Measurements from ENCODE around the gene ENDOV.
A peak's percentile ranks its signal among the peaks of the same experiment; 100 is the strongest.

ENDOV gene

GRCh38 chr17:80454557-80455335 is 39.8 kb downstream of the ENDOV start:
- Histone ChIP-seq H2AK5ac (ENCODE audit: low read length, severe bottlenecking) (no peak overlapping the region), H3K4ac (ENCODE audit: low read depth in 1 of 2, low read length in 2 of 2) (peak overlapping the region; percentile 84 to 92), H4K8ac (ENCODE audit: low read length) (peak overlapping the region; percentile 99), H3K23ac (ENCODE audit: low read length in 2 of 2) (no peak overlapping the region), H3K14ac (ENCODE audit: low read length in 2 of 2) (peak overlapping the region; percentile 42 to 79), H3K9me3 (ENCODE audit: control insufficient read depth, low read length) (no peaks in the 10 kb centered on the region), H3K4me3 (ENCODE audit: insufficient read depth in 1 of 2, low read depth in 1 of 2, low read length in 2 of 2) (peak overlapping the region; percentile 67 to 86), H3K9ac (ENCODE audit: low read length) (peak overlapping the region; percentile 93), H2BK5ac (ENCODE audit: low read depth, low read length, poor library complexity, severe bottlenecking) (peak overlapping the region; percentile 84), H3K4me1 (ENCODE audit: control insufficient read depth, insufficient read depth, low read depth, low read length) (peaks cover 18% of the 10 kb centered on the region), H3K79me1 (replicated peaks; ENCODE audit: low read length, poor library complexity, severe bottlenecking) (peaks cover 1% of the 10 kb centered on the region), H3K36me3 (ENCODE audit: control insufficient read depth in 1 of 2, insufficient read depth in 2 of 2, low read depth in 1 of 2, low read length in 2 of 2) (no peaks in the 10 kb centered on the region), H3K27ac (ENCODE audit: low read length, poor library complexity, severe bottlenecking) (peak overlapping the region; percentile 88), H2BK120ac (ENCODE audit: low read depth, low read length) (peak overlapping the region; percentile 69), H4K91ac (ENCODE audit: low read length) (peak overlapping the region; percentile 98), H2BK12ac (ENCODE audit: low read length in 2 of 2) (no peak overlapping the region), H2AFZ (ENCODE audit: low read depth, low read length) (peak overlapping the region; percentile 60), H3K27me3 (ENCODE audit: control insufficient read depth in 1 of 2, insufficient read depth in 1 of 2, low read length in 2 of 2) (peaks cover 17 to 33% of the 10 kb centered on the region in 2 experiments), H2BK15ac (ENCODE audit: low read depth, poor library complexity, severe bottlenecking) (peak overlapping the region; percentile 65), H3K4me2 (ENCODE audit: low read length, poor library complexity, severe bottlenecking) (peak overlapping the region; percentile 84), H3K18ac (ENCODE audit: low read depth in 1 of 2, low read length in 2 of 2) (peak overlapping the region; percentile 89 to 95)
- under 1% methylated on average over 84 of the region's 88 CpGs for WGBS
- peak; percentile 95 for DNase-seq

- Histone ChIP-seq H2BK12ac (ENCODE audit: low read length in 2 of 2) (no peak overlapping the region), H2BK120ac (ENCODE audit: low read depth, low read length) (peak overlapping the region; percentile 64), H3K4me3 (ENCODE audit: insufficient read depth in 1 of 2, low read depth in 1 of 2, low read length in 2 of 2) (peak overlapping the region; percentile 64 to 86), H3K4me1 (ENCODE audit: control insufficient read depth, insufficient read depth, low read depth, low read length) (peaks cover 15% of the 10 kb centered on the region), H2BK15ac (ENCODE audit: low read depth, poor library complexity, severe bottlenecking) (peak overlapping the region; percentile 9), H3K4ac (ENCODE audit: low read depth in 1 of 2, low read length in 2 of 2) (peak overlapping the region; percentile 84), H4K8ac (ENCODE audit: low read length) (peak overlapping the region; percentile 97), H2AFZ (ENCODE audit: low read depth, low read length) (no peak overlapping the region), H3K36me3 (ENCODE audit: control insufficient read depth in 1 of 2, insufficient read depth in 2 of 2, low read depth in 1 of 2, low read length in 2 of 2) (no peaks in the 10 kb centered on the region), H3K27ac (ENCODE audit: low read length, poor library complexity, severe bottlenecking) (peak overlapping the region; percentile 88), H2AK5ac (ENCODE audit: low read length, severe bottlenecking) (no peak overlapping the region), H4K91ac (ENCODE audit: low read length) (peak overlapping the region; percentile 91), H3K9me3 (ENCODE audit: control insufficient read depth, low read length) (no peaks in the 10 kb centered on the region), H3K18ac (ENCODE audit: low read depth in 1 of 2, low read length in 2 of 2) (peak overlapping the region; percentile 88 to 95), H3K4me2 (ENCODE audit: low read length, poor library complexity, severe bottlenecking) (peak overlapping the region; percentile 84), H3K79me1 (replicated peaks; ENCODE audit: low read length, poor library complexity, severe bottlenecking) (peaks cover 1% of the 10 kb centered on the region), H3K14ac (ENCODE audit: low read length in 2 of 2) (peak overlapping the region in 1 of 2 experiments; percentile 42), H2BK5ac (ENCODE audit: low read depth, low read length, poor library complexity, severe bottlenecking) (no peak overlapping the region), H3K23ac (ENCODE audit: low read length in 2 of 2) (no peak overlapping the region), H3K27me3 (ENCODE audit: control insufficient read depth in 1 of 2, insufficient read depth in 1 of 2, low read length in 2 of 2) (peaks cover 19 to 34% of the 10 kb centered on the region in 2 experiments), H3K9ac (ENCODE audit: low read length) (peak overlapping the region; percentile 93)
- WGBS, result 5% methylated on average over 17 of the region's 20 CpGs
- DNase-seq, result peak; percentile 85
Measured at GRCh38 chr17:80455336-80455710, 40.4 kb downstream of the ENDOV start.

- peaks cover 15% of the 10 kb centered on the region for H3K4me1 ChIP-seq (ENCODE audit: control insufficient read depth, insufficient read depth, low read depth, low read length)
- H3K27ac ChIP-seq (ENCODE audit: low read length, poor library complexity, severe bottlenecking), result no peak overlapping the region
- H3K23ac ChIP-seq (ENCODE audit: low read length in 2 of 2), result no peak overlapping the region
- no peak overlapping the region for H2BK15ac ChIP-seq (ENCODE audit: low read depth, poor library complexity, severe bottlenecking)
- H3K9me3 ChIP-seq (ENCODE audit: control insufficient read depth, low read length), result no peaks in the 10 kb centered on the region
- H3K4me3 ChIP-seq (ENCODE audit: insufficient read depth in 1 of 2, low read depth in 1 of 2, low read length in 2 of 2), result peak overlapping the region in 1 of 2 experiments; percentile 86
- H3K4ac ChIP-seq (ENCODE audit: low read depth in 1 of 2, low read length in 2 of 2), result no peak overlapping the region
- H2BK120ac ChIP-seq (ENCODE audit: low read depth, low read length), result no peak overlapping the region
- H2AFZ ChIP-seq (ENCODE audit: low read depth, low read length), result no peak overlapping the region
- peak overlapping the region; percentile 93 for H3K9ac ChIP-seq (ENCODE audit: low read length)
- WGBS, result 80% methylated on average over 4 of the region's 4 CpGs
- DNase-seq, result no peak
- no peak overlapping the region for H2BK12ac ChIP-seq (ENCODE audit: low read length in 2 of 2)
- peaks cover 1% of the 10 kb centered on the region for H3K79me1 ChIP-seq (replicated peaks; ENCODE audit: low read length, poor library complexity, severe bottlenecking)
- H2BK5ac ChIP-seq (ENCODE audit: low read depth, low read length, poor library complexity, severe bottlenecking), result no peak overlapping the region
- no peaks in the 10 kb centered on the region for H3K36me3 ChIP-seq (ENCODE audit: control insufficient read depth in 1 of 2, insufficient read depth in 2 of 2, low read depth in 1 of 2, low read length in 2 of 2)
- no peak overlapping the region for H3K4me2 ChIP-seq (ENCODE audit: low read length, poor library complexity, severe bottlenecking)
- H3K27me3 ChIP-seq (ENCODE audit: control insufficient read depth in 1 of 2, insufficient read depth in 1 of 2, low read length in 2 of 2), result peaks cover 24 to 38% of the 10 kb centered on the region in 2 experiments
- no peak overlapping the region for H3K14ac ChIP-seq (ENCODE audit: low read length in 2 of 2)
- H4K91ac ChIP-seq (ENCODE audit: low read length), result peak overlapping the region; percentile 40
- H2AK5ac ChIP-seq (ENCODE audit: low read length, severe bottlenecking), result no peak overlapping the region
- no peak overlapping the region for H4K8ac ChIP-seq (ENCODE audit: low read length)
- no peak overlapping the region for H3K18ac ChIP-seq (ENCODE audit: low read depth in 1 of 2, low read length in 2 of 2)
Measured at GRCh38 chr17:80455784-80456183, 40.8 kb downstream of the ENDOV start.

- no peak overlapping the region for H2BK15ac ChIP-seq (ENCODE audit: low read depth, poor library complexity, severe bottlenecking)
- 92% methylated on average over 20 of the region's 21 CpGs for WGBS
- no peak overlapping the region for H3K27ac ChIP-seq (ENCODE audit: low read length, poor library complexity, severe bottlenecking)
- peak overlapping the region; percentile 7 for H4K91ac ChIP-seq (ENCODE audit: low read length)
- peaks cover 1% of the 10 kb centered on the region for H3K79me1 ChIP-seq (replicated peaks; ENCODE audit: low read length, poor library complexity, severe bottlenecking)
- H3K36me3 ChIP-seq (ENCODE audit: control insufficient read depth in 1 of 2, insufficient read depth in 2 of 2, low read depth in 1 of 2, low read length in 2 of 2), result no peaks in the 10 kb centered on the region
- peak overlapping the region; percentile 40 for H3K9ac ChIP-seq (ENCODE audit: low read length)
- DNase-seq, result no peak
- H4K8ac ChIP-seq (ENCODE audit: low read length), result no peak overlapping the region
- no peaks in the 10 kb centered on the region for H3K9me3 ChIP-seq (ENCODE audit: control insufficient read depth, low read length)
- no peak overlapping the region for H3K18ac ChIP-seq (ENCODE audit: low read depth in 1 of 2, low read length in 2 of 2)
- H3K4ac ChIP-seq (ENCODE audit: low read depth in 1 of 2, low read length in 2 of 2), result no peak overlapping the region
- no peak overlapping the region for H3K14ac ChIP-seq (ENCODE audit: low read length in 2 of 2)
- peak overlapping the region; percentile 14 to 66 for H3K4me3 ChIP-seq (ENCODE audit: insufficient read depth in 1 of 2, low read depth in 1 of 2, low read length in 2 of 2)
- H2AFZ ChIP-seq (ENCODE audit: low read depth, low read length), result no peak overlapping the region
- no peak overlapping the region for H2BK5ac ChIP-seq (ENCODE audit: low read depth, low read length, poor library complexity, severe bottlenecking)
- H3K4me1 ChIP-seq (ENCODE audit: control insufficient read depth, insufficient read depth, low read depth, low read length), result peaks cover 15% of the 10 kb centered on the region
- no peak overlapping the region for H2BK12ac ChIP-seq (ENCODE audit: low read length in 2 of 2)
- no peak overlapping the region for H2BK120ac ChIP-seq (ENCODE audit: low read depth, low read length)
- no peak overlapping the region for H2AK5ac ChIP-seq (ENCODE audit: low read length, severe bottlenecking)
- no peak overlapping the region for H3K4me2 ChIP-seq (ENCODE audit: low read length, poor library complexity, severe bottlenecking)
- H3K27me3 ChIP-seq (ENCODE audit: control insufficient read depth in 1 of 2, insufficient read depth in 1 of 2, low read length in 2 of 2), result peaks cover 27 to 43% of the 10 kb centered on the region in 2 experiments
- H3K23ac ChIP-seq (ENCODE audit: low read length in 2 of 2), result no peak overlapping the region
Measured at GRCh38 chr17:80456465-80457235, 41.7 kb downstream of the ENDOV start.
